Bronchial epithelial cell (primary cell): Measurements from ENCODE around the gene VGF. TPM values are rescaled to one million over a fixed set of nuclear protein-coding genes. Genes with fewer than 3 reads are reported as not detected.
"Not testable (repeated sequence)": the region's sequence is repeated elsewhere in the genome, so short reads cannot be mapped to it uniquely, and the experiment has no call there.

Source experiments
- DNase-seq: peaks from one replicate; pipeline ENCODE4 v3.0.0-alpha.2; 2010; ENCODE audit warnings: low read depth
- FAIRE-seq: peaks from 2 replicates; lab custom pipeline; 2011; peaks lifted over from hg19 to GRCh38; lab: Jason Lieb, UNC
- H3K27me3 ChIP-seq: 2 replicates; pipeline ENCODE4 v1.5.1; 2011; ENCODE audit warnings: low read length; ENCODE audit not compliant: control insufficient read depth, insufficient read depth
- H3K36me3 ChIP-seq: 2 replicates; pipeline ENCODE4 v1.5.1; 2011; ENCODE audit warnings: low read length; ENCODE audit not compliant: control insufficient read depth, insufficient read depth
- H3K4me3 ChIP-seq: 2 replicates; pipeline ENCODE4 v1.5.1; 2011; ENCODE audit warnings: mild to moderate bottlenecking, low read depth, low read length, control low read depth
- total RNA-seq: library from RNA; depleted of rRNA; stranded (reverse); fragments of >200 nt; gene quantifications from 2 replicates; pipeline ENCODE4 v1.2.1, GENCODE V29; 2014
- TF ChIP-seq, protein P1 (sequence below): IDR thresholded peaks from 2 replicates; pipeline ENCODE4 v1.5.1; 2011; ENCODE audit warnings: mild to moderate bottlenecking, moderate library complexity, low read length, control low read depth, inconsistent platforms; ENCODE audit not compliant: insufficient read depth, severe bottlenecking

The VGF gene
- total RNA-seq, 1 donor from 2014 or later = not detected

- FAIRE-seq = no peak
- no peaks in the 10 kb centered on the region for H3K36me3 ChIP-seq
- TF ChIP-seq, protein P1, sequence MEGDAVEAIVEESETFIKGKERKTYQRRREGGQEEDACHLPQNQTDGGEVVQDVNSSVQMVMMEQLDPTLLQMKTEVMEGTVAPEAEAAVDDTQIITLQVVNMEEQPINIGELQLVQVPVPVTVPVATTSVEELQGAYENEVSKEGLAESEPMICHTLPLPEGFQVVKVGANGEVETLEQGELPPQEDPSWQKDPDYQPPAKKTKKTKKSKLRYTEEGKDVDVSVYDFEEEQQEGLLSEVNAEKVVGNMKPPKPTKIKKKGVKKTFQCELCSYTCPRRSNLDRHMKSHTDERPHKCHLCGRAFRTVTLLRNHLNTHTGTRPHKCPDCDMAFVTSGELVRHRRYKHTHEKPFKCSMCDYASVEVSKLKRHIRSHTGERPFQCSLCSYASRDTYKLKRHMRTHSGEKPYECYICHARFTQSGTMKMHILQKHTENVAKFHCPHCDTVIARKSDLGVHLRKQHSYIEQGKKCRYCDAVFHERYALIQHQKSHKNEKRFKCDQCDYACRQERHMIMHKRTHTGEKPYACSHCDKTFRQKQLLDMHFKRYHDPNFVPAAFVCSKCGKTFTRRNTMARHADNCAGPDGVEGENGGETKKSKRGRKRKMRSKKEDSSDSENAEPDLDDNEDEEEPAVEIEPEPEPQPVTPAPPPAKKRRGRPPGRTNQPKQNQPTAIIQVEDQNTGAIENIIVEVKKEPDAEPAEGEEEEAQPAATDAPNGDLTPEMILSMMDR = no peak
- no peak overlapping the region for H3K4me3 ChIP-seq
- DNase-seq = no peak
- peaks cover 15% of the 10 kb centered on the region for H3K27me3 ChIP-seq
Measured at GRCh38 chr7:101201695-101202602, 36.6 kb upstream of the VGF start.

DNA sequence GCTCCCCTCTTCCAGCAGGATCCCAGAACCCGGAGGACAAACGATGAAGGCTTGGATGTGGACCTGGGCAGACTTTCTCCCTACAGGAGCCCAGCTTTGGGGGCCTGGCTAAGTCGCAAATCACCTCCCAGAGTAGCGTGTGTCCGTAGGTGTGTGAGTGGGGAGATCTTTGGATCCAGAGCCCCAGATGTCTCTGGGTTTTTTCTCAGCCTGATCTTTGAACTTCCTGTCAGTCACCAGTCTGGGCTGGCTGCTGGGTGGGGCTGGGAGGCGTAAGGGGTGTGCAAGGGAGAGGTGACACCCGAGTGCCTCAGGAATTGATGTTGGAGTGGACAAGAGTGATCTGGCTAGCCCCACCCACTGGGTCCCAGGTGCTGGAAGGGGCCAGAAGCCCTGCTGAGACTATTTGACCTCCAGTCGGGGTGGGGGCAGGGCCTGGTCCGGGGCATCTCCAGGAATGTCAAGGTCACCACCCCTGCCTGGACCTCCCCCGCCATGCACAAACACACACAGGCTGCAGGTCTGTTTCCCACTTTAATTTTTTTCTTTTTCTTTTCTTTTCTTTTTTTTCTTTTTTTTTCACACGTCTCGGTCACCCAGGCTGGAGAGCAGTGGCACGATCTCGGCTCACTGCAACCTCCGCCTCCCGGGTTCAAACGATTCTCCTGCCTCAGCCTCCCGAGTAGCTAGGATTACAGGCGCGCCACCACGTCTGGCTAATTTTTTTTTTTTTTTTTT, 35.7 kb upstream of the VGF start, which contains the start of gene MOGAT3:
Gene MOGAT3 (minus strand): TSS at position 175 of the 738 bp plus-strand sequence. CDS start 182 bp downstream, outside the sequence.
- FAIRE-seq = no peak
- H3K36me3 ChIP-seq = no peaks in the 10 kb centered on the region
- DNase-seq = no peak
- H3K27me3 ChIP-seq = peaks cover 15% of the 10 kb centered on the region
- H3K4me3 ChIP-seq = no peak within 1 kb of the TSS
- TF ChIP-seq, protein P1 = no peak

- Histone ChIP-seq H3K27me3 (peaks cover 15% of the 10 kb centered on the region), H3K36me3 (no peaks in the 10 kb centered on the region), H3K4me3 (no peak overlapping the region)
- TF ChIP-seq, protein P1 = no peak
- FAIRE-seq = no peak
- DNase-seq = no peak
Measured at GRCh38 chr7:101200504-101200861, 35.1 kb upstream of the VGF start.

- not testable (repeated sequence) for DNase-seq, FAIRE-seq, H3K36me3 ChIP-seq, H3K4me3 ChIP-seq
- peaks cover 15% of the 10 kb centered on the region for H3K27me3 ChIP-seq
Measured at GRCh38 chr7:101199522-101199921, 34.2 kb upstream of the VGF start.

- Histone ChIP-seq H3K36me3 (no peaks in the 10 kb centered on the region), H3K4me3 (no peak overlapping the region), H3K27me3 (peaks cover 13% of the 10 kb centered on the region)
- DNase-seq = no peak
- TF ChIP-seq, protein P1 = no peak
- FAIRE-seq = no peak
Measured at GRCh38 chr7:101198476-101198875, 33.1 kb upstream of the VGF start.

GRCh38 chr7:101197991-101198390, 32.6 kb upstream of the VGF start:
- Histone ChIP-seq H3K4me3 (no peak overlapping the region), H3K36me3 (no peaks in the 10 kb centered on the region), H3K27me3 (peaks cover 11% of the 10 kb centered on the region)
- FAIRE-seq (no peak), DNase-seq (no peak)
- TF ChIP-seq, protein P1 = no peak
